GM12878 (cell line): Measurements from ENCODE around the gene NFYA. TPM values are rescaled to one million over a fixed set of nuclear protein-coding genes. Genes with fewer than 3 reads are reported as not detected.

Experiments used
- BMI1 ChIP-seq: fragments of 450-650 bp; IDR thresholded peaks from 2 replicates; pipeline ENCODE4 v1.6.1; 2016; ENCODE audit warnings: mild to moderate bottlenecking, moderate library complexity, borderline replicate concordance
- CBX3 ChIP-seq: fragments of 200-600 bp; sonication (generic); IDR thresholded peaks from 2 replicates; pipeline ENCODE4 v1.6.1; 2016; ENCODE audit warnings: low read depth, borderline replicate concordance
- GATAD2B ChIP-seq: fragments of 450-650 bp; conservative IDR thresholded peaks from 2 replicates; pipeline ENCODE4 v1.6.1; 2017; ENCODE audit warnings: low read depth, mild to moderate bottlenecking, moderate library complexity
- IKZF2 ChIP-seq, 2 experiments: fragments of 450-650 bp; IDR thresholded peaks; 2 replicates each; pipeline ENCODE4 v1.6.1; 2017; ENCODE audit warnings: mild to moderate bottlenecking in 2 of 2, moderate library complexity in 2 of 2
- POU2F2 ChIP-seq: IDR thresholded peaks from 3 replicates; pipeline ENCODE4 v1.6.1; 2011; ENCODE audit warnings: low read depth, mild to moderate bottlenecking, low read length, borderline replicate concordance
- SUPT20H ChIP-seq: IDR thresholded peaks from 2 replicates; pipeline ENCODE4 v1.6.1; 2011; ENCODE audit warnings: low read depth, mild to moderate bottlenecking, low read length, moderate library complexity, borderline replicate concordance; ENCODE audit not compliant: control insufficient read depth
- YBX1 ChIP-seq: fragments of 450-650 bp; IDR thresholded peaks from 2 replicates; pipeline ENCODE4 v1.6.1; 2016; ENCODE audit warnings: antibody characterized with exemption
- polyA plus RNA-seq, 11 experiments: library from polyadenylated mRNA; depleted of rRNA in 4 of 11; unstranded in 6 of 11; stranded (reverse) in 5 of 11; fragments of >200 nt; fragmentation: Nextera tagmentation in 4 of 11; fragmentation: Illumina TruSeq in 1 of 11; extraction: Ambion mirVana in 4 of 11; extraction: Trizol in 1 of 11; gene quantifications; 1 replicate in 1 of 11; 2 replicates in 10 of 11; pipeline versions ENCODE4 v1.2.1 to v1.2.3, GENCODE V29; 2011 to 2016; ENCODE audit warnings: inconsistent platforms in 2 of 11, missing spikeins in 2 of 11, low read depth in 1 of 11
- total RNA-seq, 4 experiments: library from RNA; depleted of rRNA in 3 of 4; stranded (reverse); fragments of >200 nt in 3 of 4; fragmentation: Illumina TruSeq in 1 of 4; extraction: Trizol in 1 of 4; gene quantifications; 2 replicates each; pipeline versions ENCODE4 v1.2.1 to v1.2.3, GENCODE V29; 2013 to 2021
- TF ChIP-seq, protein P1 (sequence below): fragments of 450-650 bp; IDR thresholded peaks from 2 replicates; pipeline ENCODE4 v1.6.1; 2017; ENCODE audit warnings: mild to moderate bottlenecking, moderate library complexity
- TF ChIP-seq, protein P2 (sequence below): fragments of 450-650 bp; IDR thresholded peaks from 2 replicates; pipeline ENCODE4 v1.6.1; 2017; ENCODE audit warnings: borderline replicate concordance
- TF ChIP-seq, protein P3 (sequence below): fragments of 450-650 bp; IDR thresholded peaks from 2 replicates; pipeline ENCODE4 v1.6.1; 2016; ENCODE audit warnings: mild to moderate bottlenecking
- TF ChIP-seq, protein P4 (sequence below): IDR thresholded peaks from 2 replicates; pipeline ENCODE4 v1.6.1; 2012; ENCODE audit warnings: improper control_type of control experiment, low read depth, low read length; ENCODE audit not compliant: insufficient replicate concordance

Gene NFYA
- total and polyA plus RNA-seq, 10 of the 15 experiments (the other 5 are each of a cell fraction or from before 2014, with no cell fraction given), result 6.4 to 36.5 (median 19.1) TPM

DNA sequence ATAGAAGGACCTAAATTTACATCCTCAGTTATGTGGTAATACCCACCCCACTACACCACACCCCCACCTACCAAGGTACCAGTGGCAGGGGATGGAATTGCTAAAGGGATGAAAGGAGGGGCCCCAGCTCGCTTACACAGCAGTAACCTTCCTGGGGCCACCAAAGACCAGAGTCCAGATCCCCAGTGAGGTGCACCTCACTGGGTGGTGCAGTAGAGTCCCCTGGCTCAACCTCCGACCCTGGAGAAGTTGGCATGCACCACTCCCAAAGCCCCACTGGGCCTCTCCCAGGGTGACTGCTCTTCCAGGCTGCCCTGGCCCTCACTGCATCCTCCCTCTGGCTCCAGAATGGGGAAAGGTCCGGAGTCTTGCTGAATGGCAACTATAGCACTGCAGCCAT lies 34.6 kb upstream of the NFYA start (continued):
- TF ChIP-seq, protein P1, sequence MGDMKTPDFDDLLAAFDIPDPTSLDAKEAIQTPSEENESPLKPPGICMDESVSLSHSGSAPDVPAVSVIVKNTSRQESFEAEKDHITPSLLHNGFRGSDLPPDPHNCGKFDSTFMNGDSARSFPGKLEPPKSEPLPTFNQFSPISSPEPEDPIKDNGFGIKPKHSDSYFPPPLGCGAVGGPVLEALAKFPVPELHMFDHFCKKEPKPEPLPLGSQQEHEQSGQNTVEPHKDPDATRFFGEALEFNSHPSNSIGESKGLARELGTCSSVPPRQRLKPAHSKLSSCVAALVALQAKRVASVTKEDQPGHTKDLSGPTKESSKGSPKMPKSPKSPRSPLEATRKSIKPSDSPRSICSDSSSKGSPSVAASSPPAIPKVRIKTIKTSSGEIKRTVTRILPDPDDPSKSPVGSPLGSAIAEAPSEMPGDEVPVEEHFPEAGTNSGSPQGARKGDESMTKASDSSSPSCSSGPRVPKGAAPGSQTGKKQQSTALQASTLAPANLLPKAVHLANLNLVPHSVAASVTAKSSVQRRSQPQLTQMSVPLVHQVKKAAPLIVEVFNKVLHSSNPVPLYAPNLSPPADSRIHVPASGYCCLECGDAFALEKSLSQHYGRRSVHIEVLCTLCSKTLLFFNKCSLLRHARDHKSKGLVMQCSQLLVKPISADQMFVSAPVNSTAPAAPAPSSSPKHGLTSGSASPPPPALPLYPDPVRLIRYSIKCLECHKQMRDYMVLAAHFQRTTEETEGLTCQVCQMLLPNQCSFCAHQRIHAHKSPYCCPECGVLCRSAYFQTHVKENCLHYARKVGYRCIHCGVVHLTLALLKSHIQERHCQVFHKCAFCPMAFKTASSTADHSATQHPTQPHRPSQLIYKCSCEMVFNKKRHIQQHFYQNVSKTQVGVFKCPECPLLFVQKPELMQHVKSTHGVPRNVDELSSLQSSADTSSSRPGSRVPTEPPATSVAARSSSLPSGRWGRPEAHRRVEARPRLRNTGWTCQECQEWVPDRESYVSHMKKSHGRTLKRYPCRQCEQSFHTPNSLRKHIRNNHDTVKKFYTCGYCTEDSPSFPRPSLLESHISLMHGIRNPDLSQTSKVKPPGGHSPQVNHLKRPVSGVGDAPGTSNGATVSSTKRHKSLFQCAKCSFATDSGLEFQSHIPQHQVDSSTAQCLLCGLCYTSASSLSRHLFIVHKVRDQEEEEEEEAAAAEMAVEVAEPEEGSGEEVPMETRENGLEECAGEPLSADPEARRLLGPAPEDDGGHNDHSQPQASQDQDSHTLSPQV, result no peak
- TF ChIP-seq BMI1 (no peak), YBX1 (no peak), POU2F2 (no peak), IKZF2 (IDR thresholded peaks at IDR 0.05) (no peak), SUPT20H (no peak), GATAD2B (no peak), CBX3 (no peak)
- TF ChIP-seq, protein P2, sequence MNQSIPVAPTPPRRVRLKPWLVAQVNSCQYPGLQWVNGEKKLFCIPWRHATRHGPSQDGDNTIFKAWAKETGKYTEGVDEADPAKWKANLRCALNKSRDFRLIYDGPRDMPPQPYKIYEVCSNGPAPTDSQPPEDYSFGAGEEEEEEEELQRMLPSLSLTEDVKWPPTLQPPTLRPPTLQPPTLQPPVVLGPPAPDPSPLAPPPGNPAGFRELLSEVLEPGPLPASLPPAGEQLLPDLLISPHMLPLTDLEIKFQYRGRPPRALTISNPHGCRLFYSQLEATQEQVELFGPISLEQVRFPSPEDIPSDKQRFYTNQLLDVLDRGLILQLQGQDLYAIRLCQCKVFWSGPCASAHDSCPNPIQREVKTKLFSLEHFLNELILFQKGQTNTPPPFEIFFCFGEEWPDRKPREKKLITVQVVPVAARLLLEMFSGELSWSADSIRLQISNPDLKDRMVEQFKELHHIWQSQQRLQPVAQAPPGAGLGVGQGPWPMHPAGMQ, result no peak
- TF ChIP-seq, protein P3, sequence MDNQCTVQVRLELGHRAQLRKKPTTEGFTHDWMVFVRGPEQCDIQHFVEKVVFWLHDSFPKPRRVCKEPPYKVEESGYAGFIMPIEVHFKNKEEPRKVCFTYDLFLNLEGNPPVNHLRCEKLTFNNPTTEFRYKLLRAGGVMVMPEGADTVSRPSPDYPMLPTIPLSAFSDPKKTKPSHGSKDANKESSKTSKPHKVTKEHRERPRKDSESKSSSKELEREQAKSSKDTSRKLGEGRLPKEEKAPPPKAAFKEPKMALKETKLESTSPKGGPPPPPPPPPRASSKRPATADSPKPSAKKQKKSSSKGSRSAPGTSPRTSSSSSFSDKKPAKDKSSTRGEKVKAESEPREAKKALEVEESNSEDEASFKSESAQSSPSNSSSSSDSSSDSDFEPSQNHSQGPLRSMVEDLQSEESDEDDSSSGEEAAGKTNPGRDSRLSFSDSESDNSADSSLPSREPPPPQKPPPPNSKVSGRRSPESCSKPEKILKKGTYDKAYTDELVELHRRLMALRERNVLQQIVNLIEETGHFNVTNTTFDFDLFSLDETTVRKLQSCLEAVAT, result no peak
- TF ChIP-seq, protein P4, sequence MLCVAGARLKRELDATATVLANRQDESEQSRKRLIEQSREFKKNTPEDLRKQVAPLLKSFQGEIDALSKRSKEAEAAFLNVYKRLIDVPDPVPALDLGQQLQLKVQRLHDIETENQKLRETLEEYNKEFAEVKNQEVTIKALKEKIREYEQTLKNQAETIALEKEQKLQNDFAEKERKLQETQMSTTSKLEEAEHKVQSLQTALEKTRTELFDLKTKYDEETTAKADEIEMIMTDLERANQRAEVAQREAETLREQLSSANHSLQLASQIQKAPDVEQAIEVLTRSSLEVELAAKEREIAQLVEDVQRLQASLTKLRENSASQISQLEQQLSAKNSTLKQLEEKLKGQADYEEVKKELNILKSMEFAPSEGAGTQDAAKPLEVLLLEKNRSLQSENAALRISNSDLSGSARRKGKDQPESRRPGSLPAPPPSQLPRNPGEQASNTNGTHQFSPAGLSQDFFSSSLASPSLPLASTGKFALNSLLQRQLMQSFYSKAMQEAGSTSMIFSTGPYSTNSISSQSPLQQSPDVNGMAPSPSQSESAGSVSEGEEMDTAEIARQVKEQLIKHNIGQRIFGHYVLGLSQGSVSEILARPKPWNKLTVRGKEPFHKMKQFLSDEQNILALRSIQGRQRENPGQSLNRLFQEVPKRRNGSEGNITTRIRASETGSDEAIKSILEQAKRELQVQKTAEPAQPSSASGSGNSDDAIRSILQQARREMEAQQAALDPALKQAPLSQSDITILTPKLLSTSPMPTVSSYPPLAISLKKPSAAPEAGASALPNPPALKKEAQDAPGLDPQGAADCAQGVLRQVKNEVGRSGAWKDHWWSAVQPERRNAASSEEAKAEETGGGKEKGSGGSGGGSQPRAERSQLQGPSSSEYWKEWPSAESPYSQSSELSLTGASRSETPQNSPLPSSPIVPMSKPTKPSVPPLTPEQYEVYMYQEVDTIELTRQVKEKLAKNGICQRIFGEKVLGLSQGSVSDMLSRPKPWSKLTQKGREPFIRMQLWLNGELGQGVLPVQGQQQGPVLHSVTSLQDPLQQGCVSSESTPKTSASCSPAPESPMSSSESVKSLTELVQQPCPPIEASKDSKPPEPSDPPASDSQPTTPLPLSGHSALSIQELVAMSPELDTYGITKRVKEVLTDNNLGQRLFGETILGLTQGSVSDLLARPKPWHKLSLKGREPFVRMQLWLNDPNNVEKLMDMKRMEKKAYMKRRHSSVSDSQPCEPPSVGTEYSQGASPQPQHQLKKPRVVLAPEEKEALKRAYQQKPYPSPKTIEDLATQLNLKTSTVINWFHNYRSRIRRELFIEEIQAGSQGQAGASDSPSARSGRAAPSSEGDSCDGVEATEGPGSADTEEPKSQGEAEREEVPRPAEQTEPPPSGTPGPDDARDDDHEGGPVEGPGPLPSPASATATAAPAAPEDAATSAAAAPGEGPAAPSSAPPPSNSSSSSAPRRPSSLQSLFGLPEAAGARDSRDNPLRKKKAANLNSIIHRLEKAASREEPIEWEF, result no peak
